ENCODE data around the gene TBC1D17. TPM values are rescaled to one million over a fixed set of nuclear protein-coding genes. Genes with fewer than 3 reads are reported as not detected.

TBC1D17 gene
- total and polyA plus RNA-seq, 2 of the 13 experiments (the other 11 are each of a cell fraction or from before 2014, with no cell fraction given) = 9.7 to 16.9 TPM

DNA sequence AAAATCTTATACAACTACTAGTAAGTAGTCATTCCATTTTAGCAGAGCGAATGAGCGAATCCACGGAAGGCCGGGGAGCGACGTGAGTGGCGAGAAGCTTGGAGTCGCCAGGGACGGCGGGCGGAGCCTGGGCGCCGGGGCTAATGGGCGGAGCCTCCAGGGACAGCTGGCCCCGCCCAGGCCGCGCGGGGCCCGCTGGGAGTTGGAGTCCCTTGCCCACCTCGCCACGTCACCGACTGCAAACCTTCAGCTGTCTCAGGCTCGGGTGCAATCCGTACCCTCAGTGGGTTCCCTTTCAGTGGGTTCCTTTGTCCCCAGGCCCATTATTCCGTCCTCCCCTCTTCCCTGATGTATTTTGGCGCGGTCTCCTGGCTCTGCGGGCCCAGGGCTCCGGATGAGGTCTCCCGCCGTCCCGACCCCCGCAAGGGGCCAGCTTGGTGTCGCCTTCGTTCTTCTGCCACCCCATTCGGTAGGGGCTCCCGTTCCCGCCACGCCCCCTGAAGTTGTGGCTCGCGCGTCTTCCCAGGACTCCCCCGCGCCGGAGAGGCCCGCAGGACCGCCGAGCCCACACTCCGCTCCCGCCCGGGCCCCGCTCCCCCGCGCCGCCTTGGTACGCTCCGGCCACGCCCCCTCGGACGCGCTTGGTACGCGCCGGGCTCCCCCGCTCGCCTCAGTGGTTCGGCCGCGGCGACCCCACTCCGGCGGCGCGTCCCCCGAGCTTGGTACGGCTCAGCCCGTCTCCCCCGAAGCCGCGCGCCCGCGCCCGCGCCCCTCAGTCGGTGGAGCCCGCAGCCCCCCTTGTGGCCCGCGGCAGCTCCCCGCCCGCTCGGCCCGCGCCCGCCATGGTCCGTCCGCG lies 26.8 kb upstream of the TBC1D17 start, which contains the start of gene PTOV1 (continued):
- TF ChIP-seq, protein P1, sequence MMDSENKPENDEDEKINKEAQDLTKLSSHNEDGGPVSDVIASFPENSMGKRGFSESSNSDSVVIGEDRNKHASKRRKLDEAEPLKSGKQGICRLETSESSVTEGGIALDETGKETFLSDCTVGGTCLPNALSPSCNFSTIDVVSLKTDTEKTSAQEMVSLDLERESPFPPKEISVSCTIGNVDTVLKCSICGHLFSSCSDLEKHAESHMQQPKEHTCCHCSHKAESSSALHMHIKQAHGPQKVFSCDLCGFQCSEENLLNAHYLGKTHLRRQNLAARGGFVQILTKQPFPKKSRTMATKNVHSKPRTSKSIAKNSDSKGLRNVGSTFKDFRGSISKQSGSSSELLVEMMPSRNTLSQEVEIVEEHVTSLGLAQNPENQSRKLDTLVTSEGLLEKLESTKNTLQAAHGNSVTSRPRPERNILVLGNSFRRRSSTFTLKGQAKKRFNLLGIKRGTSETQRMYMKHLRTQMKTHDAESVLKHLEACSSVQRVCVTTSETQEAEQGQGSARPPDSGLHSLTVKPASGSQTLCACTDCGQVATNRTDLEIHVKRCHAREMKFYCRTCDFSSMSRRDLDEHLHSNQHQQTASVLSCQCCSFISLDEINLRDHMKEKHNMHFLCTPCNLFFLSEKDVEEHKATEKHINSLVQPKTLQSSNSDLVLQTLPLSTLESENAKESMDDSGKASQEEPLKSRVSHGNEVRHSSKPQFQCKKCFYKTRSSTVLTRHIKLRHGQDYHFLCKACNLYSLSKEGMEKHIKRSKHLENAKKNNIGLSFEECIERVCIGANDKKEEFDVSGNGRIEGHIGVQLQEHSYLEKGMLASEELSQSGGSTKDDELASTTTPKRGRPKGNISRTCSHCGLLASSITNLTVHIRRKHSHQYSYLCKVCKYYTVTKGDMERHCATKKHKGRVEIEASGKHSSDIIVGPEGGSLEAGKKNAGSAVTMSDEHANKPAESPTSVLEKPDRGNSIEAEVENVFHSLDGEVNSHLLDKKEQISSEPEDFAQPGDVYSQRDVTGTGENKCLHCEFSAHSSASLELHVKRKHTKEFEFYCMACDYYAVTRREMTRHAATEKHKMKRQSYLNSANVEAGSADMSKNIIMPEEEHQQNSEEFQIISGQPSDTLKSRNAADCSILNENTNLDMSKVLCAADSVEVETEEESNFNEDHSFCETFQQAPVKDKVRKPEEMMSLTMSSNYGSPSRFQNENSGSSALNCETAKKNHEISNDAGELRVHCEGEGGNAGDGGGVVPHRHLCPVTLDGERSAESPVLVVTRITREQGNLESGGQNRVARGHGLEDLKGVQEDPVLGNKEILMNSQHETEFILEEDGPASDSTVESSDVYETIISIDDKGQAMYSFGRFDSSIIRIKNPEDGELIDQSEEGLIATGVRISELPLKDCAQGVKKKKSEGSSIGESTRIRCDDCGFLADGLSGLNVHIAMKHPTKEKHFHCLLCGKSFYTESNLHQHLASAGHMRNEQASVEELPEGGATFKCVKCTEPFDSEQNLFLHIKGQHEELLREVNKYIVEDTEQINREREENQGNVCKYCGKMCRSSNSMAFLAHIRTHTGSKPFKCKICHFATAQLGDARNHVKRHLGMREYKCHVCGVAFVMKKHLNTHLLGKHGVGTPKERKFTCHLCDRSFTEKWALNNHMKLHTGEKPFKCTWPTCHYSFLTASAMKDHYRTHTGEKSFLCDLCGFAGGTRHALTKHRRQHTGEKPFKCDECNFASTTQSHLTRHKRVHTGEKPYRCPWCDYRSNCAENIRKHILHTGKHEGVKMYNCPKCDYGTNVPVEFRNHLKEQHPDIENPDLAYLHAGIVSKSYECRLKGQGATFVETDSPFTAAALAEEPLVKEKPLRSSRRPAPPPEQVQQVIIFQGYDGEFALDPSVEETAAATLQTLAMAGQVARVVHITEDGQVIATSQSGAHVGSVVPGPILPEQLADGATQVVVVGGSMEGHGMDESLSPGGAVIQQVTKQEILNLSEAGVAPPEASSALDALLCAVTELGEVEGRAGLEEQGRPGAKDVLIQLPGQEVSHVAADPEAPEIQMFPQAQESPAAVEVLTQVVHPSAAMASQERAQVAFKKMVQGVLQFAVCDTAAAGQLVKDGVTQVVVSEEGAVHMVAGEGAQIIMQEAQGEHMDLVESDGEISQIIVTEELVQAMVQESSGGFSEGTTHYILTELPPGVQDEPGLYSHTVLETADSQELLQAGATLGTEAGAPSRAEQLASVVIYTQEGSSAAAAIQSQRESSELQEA (CRISPR knock-in tag; IDR thresholded peaks at IDR 0.05; ENCODE audit: not compliant biosample characterization) = no peak
- TF ChIP-seq NFKB2 (CRISPR knock-in tag; IDR thresholded peaks at IDR 0.05; ENCODE audit: borderline replicate concordance) = peak; percentile 52; the same call in 1 of the 2 replicates
- TF ChIP-seq, protein P2, sequence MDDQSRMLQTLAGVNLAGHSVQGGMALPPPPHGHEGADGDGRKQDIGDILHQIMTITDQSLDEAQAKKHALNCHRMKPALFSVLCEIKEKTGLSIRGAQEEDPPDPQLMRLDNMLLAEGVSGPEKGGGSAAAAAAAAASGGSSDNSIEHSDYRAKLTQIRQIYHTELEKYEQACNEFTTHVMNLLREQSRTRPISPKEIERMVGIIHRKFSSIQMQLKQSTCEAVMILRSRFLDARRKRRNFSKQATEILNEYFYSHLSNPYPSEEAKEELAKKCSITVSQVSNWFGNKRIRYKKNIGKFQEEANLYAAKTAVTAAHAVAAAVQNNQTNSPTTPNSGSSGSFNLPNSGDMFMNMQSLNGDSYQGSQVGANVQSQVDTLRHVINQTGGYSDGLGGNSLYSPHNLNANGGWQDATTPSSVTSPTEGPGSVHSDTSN (CRISPR knock-in tag; IDR thresholded peaks at IDR 0.05; ENCODE audit: borderline replicate concordance) = no peak; the same call in 1 of the 2 replicates
- TF ChIP-seq REXO4 (CRISPR knock-in tag; IDR thresholded peaks at IDR 0.05; ENCODE audit: borderline replicate concordance) = no peak
- no peak for TF ChIP-seq NR2F6 (IDR thresholded peaks at IDR 0.05)
- no peak; the same call in 1 of the 2 replicates for TF ChIP-seq NR2F6 (CRISPR knock-in tag; IDR thresholded peaks at IDR 0.05)
- TF ChIP-seq, protein P3, sequence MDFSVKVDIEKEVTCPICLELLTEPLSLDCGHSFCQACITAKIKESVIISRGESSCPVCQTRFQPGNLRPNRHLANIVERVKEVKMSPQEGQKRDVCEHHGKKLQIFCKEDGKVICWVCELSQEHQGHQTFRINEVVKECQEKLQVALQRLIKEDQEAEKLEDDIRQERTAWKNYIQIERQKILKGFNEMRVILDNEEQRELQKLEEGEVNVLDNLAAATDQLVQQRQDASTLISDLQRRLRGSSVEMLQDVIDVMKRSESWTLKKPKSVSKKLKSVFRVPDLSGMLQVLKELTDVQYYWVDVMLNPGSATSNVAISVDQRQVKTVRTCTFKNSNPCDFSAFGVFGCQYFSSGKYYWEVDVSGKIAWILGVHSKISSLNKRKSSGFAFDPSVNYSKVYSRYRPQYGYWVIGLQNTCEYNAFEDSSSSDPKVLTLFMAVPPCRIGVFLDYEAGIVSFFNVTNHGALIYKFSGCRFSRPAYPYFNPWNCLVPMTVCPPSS (IDR thresholded peaks at IDR 0.05) = no peak
- TF ChIP-seq GATAD1 (CRISPR knock-in tag; IDR thresholded peaks at IDR 0.05) = peak; percentile 78
- TF ChIP-seq ZNF143 (CRISPR knock-in tag; IDR thresholded peaks at IDR 0.05) = peak; percentile 93
- TF ChIP-seq ZNF839 (CRISPR knock-in tag; IDR thresholded peaks at IDR 0.05; ENCODE audit: borderline replicate concordance) = no peak
- TF ChIP-seq CREM (IDR thresholded peaks at IDR 0.05) = peak; percentile 80
- peak; percentile 63; the same call in 1 of the 2 replicates for TF ChIP-seq CREM (CRISPR knock-in tag; IDR thresholded peaks at IDR 0.05)
- no peak for TF ChIP-seq HNF4G (IDR thresholded peaks at IDR 0.05; ENCODE audit: borderline replicate concordance, low read depth, low read length)
- TF ChIP-seq HNF4G (CRISPR knock-in tag; IDR thresholded peaks at IDR 0.05; ENCODE audit: borderline replicate concordance, low read depth) = no peak
- TF ChIP-seq ZNF713 (CRISPR knock-in tag; IDR thresholded peaks at IDR 0.05) = no peak
- TF ChIP-seq, protein P4, sequence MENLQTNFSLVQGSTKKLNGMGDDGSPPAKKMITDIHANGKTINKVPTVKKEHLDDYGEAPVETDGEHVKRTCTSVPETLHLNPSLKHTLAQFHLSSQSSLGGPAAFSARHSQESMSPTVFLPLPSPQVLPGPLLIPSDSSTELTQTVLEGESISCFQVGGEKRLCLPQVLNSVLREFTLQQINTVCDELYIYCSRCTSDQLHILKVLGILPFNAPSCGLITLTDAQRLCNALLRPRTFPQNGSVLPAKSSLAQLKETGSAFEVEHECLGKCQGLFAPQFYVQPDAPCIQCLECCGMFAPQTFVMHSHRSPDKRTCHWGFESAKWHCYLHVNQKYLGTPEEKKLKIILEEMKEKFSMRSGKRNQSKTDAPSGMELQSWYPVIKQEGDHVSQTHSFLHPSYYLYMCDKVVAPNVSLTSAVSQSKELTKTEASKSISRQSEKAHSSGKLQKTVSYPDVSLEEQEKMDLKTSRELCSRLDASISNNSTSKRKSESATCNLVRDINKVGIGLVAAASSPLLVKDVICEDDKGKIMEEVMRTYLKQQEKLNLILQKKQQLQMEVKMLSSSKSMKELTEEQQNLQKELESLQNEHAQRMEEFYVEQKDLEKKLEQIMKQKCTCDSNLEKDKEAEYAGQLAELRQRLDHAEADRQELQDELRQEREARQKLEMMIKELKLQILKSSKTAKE (CRISPR knock-in tag; IDR thresholded peaks at IDR 0.05; ENCODE audit: borderline replicate concordance) = no peak
- no peak for TF ChIP-seq HMG20A (CRISPR knock-in tag; IDR thresholded peaks at IDR 0.05; ENCODE audit: borderline replicate concordance)
